ENCODE data around the gene NTN1.

Gene NTN1

GRCh38 chr17:9052921-9053320, 31.6 kb downstream of the NTN1 start:
- TF ChIP-seq, protein P1, sequence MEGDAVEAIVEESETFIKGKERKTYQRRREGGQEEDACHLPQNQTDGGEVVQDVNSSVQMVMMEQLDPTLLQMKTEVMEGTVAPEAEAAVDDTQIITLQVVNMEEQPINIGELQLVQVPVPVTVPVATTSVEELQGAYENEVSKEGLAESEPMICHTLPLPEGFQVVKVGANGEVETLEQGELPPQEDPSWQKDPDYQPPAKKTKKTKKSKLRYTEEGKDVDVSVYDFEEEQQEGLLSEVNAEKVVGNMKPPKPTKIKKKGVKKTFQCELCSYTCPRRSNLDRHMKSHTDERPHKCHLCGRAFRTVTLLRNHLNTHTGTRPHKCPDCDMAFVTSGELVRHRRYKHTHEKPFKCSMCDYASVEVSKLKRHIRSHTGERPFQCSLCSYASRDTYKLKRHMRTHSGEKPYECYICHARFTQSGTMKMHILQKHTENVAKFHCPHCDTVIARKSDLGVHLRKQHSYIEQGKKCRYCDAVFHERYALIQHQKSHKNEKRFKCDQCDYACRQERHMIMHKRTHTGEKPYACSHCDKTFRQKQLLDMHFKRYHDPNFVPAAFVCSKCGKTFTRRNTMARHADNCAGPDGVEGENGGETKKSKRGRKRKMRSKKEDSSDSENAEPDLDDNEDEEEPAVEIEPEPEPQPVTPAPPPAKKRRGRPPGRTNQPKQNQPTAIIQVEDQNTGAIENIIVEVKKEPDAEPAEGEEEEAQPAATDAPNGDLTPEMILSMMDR (IDR thresholded peaks at IDR 0.05; ENCODE audit: control insufficient read depth, insufficient read depth, low read depth, low read length, missing control alignments), result no peak
- no peak for DNase-seq (ENCODE audit: low read depth)
- no peak overlapping the region for H3K4me3 ChIP-seq (ENCODE audit: control insufficient read depth, low read depth, low read length)

GRCh38 chr17:9053406-9053805, 32.1 kb downstream of the NTN1 start:
- no peak for DNase-seq (ENCODE audit: low read depth)
- H3K4me3 ChIP-seq (ENCODE audit: control insufficient read depth, low read depth, low read length), result no peak overlapping the region
- TF ChIP-seq, protein P1 (IDR thresholded peaks at IDR 0.05; ENCODE audit: control insufficient read depth, insufficient read depth, low read depth, low read length, missing control alignments), result no peak

DNA sequence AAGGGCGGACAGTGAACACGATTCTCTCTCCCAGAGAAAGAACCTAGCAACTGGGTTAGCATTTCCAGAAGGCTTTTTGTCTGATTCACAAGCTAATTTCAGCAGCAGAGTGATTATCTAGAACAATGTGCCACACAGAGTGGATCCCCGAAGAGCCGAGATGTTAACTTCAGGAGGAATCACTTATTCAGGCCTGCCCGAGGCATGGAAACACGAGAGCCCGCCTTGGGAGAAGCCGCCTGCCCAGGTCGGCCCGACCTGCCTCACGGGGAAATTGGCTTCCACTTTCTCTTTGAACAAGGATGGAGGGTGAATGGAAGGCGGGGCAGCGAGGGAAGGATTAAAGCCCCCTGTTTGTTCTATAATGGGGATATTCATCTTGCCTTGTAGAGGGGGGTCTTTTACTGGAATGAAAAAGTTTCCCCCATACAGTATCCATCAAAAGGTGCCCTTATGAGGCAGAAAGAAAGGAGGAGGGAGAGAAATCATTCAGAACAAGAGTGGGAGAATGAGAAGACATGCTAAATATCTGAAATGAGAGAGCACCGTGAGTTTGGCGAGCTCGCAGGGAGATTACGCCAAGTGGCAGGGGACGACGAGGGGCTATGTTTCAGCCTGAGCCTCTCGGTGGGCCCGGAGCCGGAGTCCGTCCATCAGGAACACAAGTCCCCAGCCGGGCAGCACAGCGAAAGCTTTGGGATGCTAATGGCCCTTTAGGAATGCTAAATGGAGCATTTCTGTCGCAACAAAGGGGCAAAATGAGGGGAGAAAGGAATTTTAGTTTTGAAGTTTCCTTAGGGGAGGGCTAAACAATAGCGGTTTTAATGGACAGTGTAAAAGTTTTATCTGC, 33.0 kb downstream of the NTN1 start:
- DNase-seq (ENCODE audit: low read depth), result no peak
- TF ChIP-seq, protein P1 (IDR thresholded peaks at IDR 0.05; ENCODE audit: control insufficient read depth, insufficient read depth, low read depth, low read length, missing control alignments), result no peak
- no peak overlapping the region for H3K4me3 ChIP-seq (ENCODE audit: control insufficient read depth, low read depth, low read length)

DNA sequence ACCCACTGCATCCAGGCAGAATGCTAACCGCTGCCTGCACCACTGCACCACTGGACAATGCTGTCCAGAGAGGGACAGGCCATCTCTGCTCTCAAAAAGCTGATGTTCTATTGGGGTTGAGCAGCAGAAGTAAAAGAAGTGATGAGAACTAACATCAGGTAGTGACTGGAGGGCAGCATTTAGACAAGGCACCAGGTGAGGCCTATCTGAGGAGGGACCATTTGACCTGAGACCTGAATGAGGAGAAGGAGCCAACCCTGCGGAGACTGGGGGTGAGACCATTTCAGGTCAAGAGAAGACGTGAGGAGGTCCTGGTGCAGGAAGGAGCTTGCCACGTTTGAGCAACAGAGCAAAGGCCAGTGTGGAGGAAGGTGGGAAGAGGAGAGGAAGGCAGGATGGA, 34.0 kb downstream of the NTN1 start:
- H3K4me3 ChIP-seq (ENCODE audit: control insufficient read depth, low read depth, low read length), result no peak overlapping the region
- TF ChIP-seq, protein P1 (IDR thresholded peaks at IDR 0.05; ENCODE audit: control insufficient read depth, insufficient read depth, low read depth, low read length, missing control alignments), result no peak
- no peak for DNase-seq (ENCODE audit: low read depth)

DNA sequence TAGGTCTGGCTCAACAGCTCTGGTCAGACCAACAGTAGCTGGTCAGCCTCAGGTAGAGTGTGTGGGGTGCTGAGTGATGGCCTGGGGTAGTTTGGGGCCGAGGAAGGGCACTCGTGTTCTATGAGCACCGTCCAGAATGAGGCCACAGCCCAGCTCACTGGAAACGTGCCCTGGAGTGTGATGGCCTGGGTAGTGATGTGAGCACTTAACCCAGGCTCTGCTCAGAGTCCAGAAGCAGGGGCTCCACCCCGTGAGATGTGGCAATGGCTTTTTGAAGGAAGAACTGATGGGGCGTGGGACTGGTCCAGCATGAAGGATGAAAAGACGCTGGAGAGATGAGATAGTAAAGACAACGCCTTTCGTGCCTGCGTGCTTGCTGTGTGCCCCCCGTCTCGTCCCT, 35.3 kb downstream of the NTN1 start:
- TF ChIP-seq, protein P1 (IDR thresholded peaks at IDR 0.05; ENCODE audit: control insufficient read depth, insufficient read depth, low read depth, low read length, missing control alignments), result no peak
- no peak for DNase-seq (ENCODE audit: low read depth)
- H3K4me3 ChIP-seq (ENCODE audit: control insufficient read depth, low read depth, low read length), result no peak overlapping the region

GRCh38 chr17:9057310-9057709, 36.0 kb downstream of the NTN1 start:
- no peak for DNase-seq (ENCODE audit: low read depth)
- TF ChIP-seq, protein P1 (IDR thresholded peaks at IDR 0.05; ENCODE audit: control insufficient read depth, insufficient read depth, low read depth, low read length, missing control alignments), result no peak
- H3K4me3 ChIP-seq (ENCODE audit: control insufficient read depth, low read depth, low read length), result no peak overlapping the region
